Endothelial cell of umbilical vein (primary cell): Measurements from ENCODE around the gene CTNNA2. TPM values are rescaled to one million over a fixed set of nuclear protein-coding genes. Genes with fewer than 3 reads are reported as not detected.

Source experiments
- BruUV-seq: library from RNA; stranded (reverse); fragments of 400-500 nt; replicated peaks from 2 replicates; lab custom pipeline; 2021; lab: Mats Ljungman, UMichigan
- CTCF ChIA-PET: fragments of 300-600, 350-600 bp; sonication (Branson Sonifier 250); formaldehyde crosslinking; loops from one replicate; lab custom pipeline; 2021; ENCODE audit warnings: antibody characterized with exemption, inconsistent platforms; lab: Charles Lee
- POLR2A ChIA-PET: fragments of 300-600, 350-600 bp; sonication (Branson Sonifier 250); formaldehyde crosslinking; loops from one replicate; lab custom pipeline; 2021; ENCODE audit warnings: antibody characterized with exemption, inconsistent platforms; lab: Charles Lee
- DNase-seq: peaks from one replicate; pipeline ENCODE4 v3.0.0-alpha.2; 2011; ENCODE audit warnings: low read depth, low spot score
- FAIRE-seq: peaks from 2 replicates; lab custom pipeline; 2011; peaks lifted over from hg19 to GRCh38; lab: Jason Lieb, UNC
- H2AFZ ChIP-seq: 2 replicates; pipeline ENCODE4 v1.6.0; 2012; ENCODE audit warnings: low read depth, low read length, control low read depth, inconsistent platforms
- H3K27ac ChIP-seq: 2 replicates; pipeline ENCODE4 v1.5.1; 2011; ENCODE audit warnings: low read depth, mild to moderate bottlenecking, control low read depth, low read length, moderate library complexity; ENCODE audit not compliant: insufficient read depth
- H3K27me3 ChIP-seq, 2 experiments: 2 replicates each; pipeline versions ENCODE4 v1.6.0 to v1.6.1; 2011; ENCODE audit warnings: low read length in 2 of 2, mixed read lengths in 1 of 2; ENCODE audit not compliant: control insufficient read depth in 2 of 2, insufficient read depth in 2 of 2
- H3K36me3 ChIP-seq, 2 experiments: 2 replicates in 1 of 2; 3 replicates in 1 of 2; pipeline ENCODE4 v1.5.1; 2011; ENCODE audit warnings: low read length in 2 of 2, mild to moderate bottlenecking in 1 of 2, moderate library complexity in 1 of 2; ENCODE audit not compliant: control insufficient read depth in 2 of 2, insufficient read depth in 2 of 2; ENCODE audit errors: extremely low read depth in 1 of 2
- H3K4me1 ChIP-seq: 3 replicates; pipeline ENCODE4 v1.5.1; 2011; ENCODE audit warnings: mild to moderate bottlenecking, low read length; ENCODE audit not compliant: control insufficient read depth, insufficient read depth; ENCODE audit errors: extremely low read depth
- H3K4me2 ChIP-seq: 2 replicates; pipeline ENCODE4 v1.6.1; 2011; ENCODE audit warnings: low read length, control low read depth, mixed read lengths; ENCODE audit not compliant: insufficient read depth
- H3K4me3 ChIP-seq, 3 experiments: fragments of 200-600 bp in 1 of 3; sonication (generic), shearing (Covaris generic) in 1 of 3; replicated peaks in 1 of 3; 2 replicates each; pipeline ENCODE4 v1.5.1; 2011 to 2016; ENCODE audit warnings: control low read depth in 3 of 3, low read length in 3 of 3, mild to moderate bottlenecking in 2 of 3, inconsistent platforms in 1 of 3, low read depth in 1 of 3, moderate library complexity in 1 of 3; ENCODE audit not compliant: insufficient read depth in 1 of 3
- H3K79me2 ChIP-seq: 2 replicates; pipeline ENCODE4 v1.6.0; 2012; ENCODE audit warnings: low read length, inconsistent platforms; ENCODE audit not compliant: control insufficient read depth, insufficient read depth
- H3K9ac ChIP-seq: replicated peaks from 2 replicates; pipeline ENCODE3; 2011; ENCODE audit warnings: low read length, control low read depth; ENCODE audit not compliant: insufficient read depth; ENCODE audit errors: extremely low read depth
- H3K9me1 ChIP-seq: replicated peaks from 3 replicates; pipeline ENCODE4 v1.6.0; 2011; ENCODE audit warnings: mild to moderate bottlenecking, low read length; ENCODE audit not compliant: control insufficient read depth, insufficient read depth; ENCODE audit errors: extremely low read depth
- H3K9me3 ChIP-seq: replicated peaks from 2 replicates; pipeline ENCODE4 v1.5.1; 2012; ENCODE audit warnings: low read length, inconsistent platforms; ENCODE audit not compliant: control insufficient read depth, insufficient read depth
- H4K20me1 ChIP-seq: replicated peaks from 2 replicates; pipeline ENCODE3; 2011; ENCODE audit warnings: mild to moderate bottlenecking, low read length; ENCODE audit not compliant: control insufficient read depth, insufficient read depth; ENCODE audit errors: extremely low read depth
- CTCF ChIP-seq, 2 donors: IDR thresholded peaks; 1 replicate in 1 of 2; 2 replicates in 1 of 2; pipeline ENCODE4 v1.5.1; 2011; ENCODE audit warnings: low read length in 2 of 2, mild to moderate bottlenecking in 2 of 2, moderate library complexity in 2 of 2, control low read depth in 1 of 2, inconsistent platforms in 1 of 2, low read depth in 1 of 2; ENCODE audit not compliant: insufficient read depth in 1 of 2; ENCODE audit errors: extremely low read depth in 1 of 2
- EZH2 ChIP-seq: IDR thresholded peaks from 2 replicates; pipeline ENCODE4 v1.6.1; 2012; ENCODE audit warnings: borderline replicate concordance, low read depth, mild to moderate bottlenecking, moderate library complexity, low read length, inconsistent platforms; ENCODE audit not compliant: severe bottlenecking
- FOS ChIP-seq: IDR thresholded peaks from 2 replicates; pipeline ENCODE4 v1.6.1; 2011; ENCODE audit warnings: mild to moderate bottlenecking, low read length, moderate library complexity, borderline replicate concordance; ENCODE audit not compliant: insufficient read depth
- GATA2 ChIP-seq: IDR thresholded peaks from 2 replicates; pipeline ENCODE4 v1.7.0; 2011; ENCODE audit warnings: low read depth, mild to moderate bottlenecking, moderate library complexity, mixed read lengths, low read length; ENCODE audit not compliant: insufficient read length, insufficient read depth
- JUN ChIP-seq: IDR thresholded peaks from 2 replicates; pipeline ENCODE4 v1.6.1; 2011; ENCODE audit warnings: borderline replicate concordance, low read depth; ENCODE audit not compliant: insufficient read length, insufficient read depth
- MAX ChIP-seq: IDR thresholded peaks from 2 replicates; pipeline ENCODE4 v1.6.1; 2011; ENCODE audit not compliant: insufficient read depth, insufficient read length
- MYC ChIP-seq: IDR thresholded peaks from one replicate; pipeline ENCODE4 v1.6.1; 2011; ENCODE audit warnings: mild to moderate bottlenecking, low read depth, low read length
- POLR2A ChIP-seq: IDR thresholded peaks from 2 replicates; pipeline ENCODE4 v1.6.1; 2012; ENCODE audit warnings: low read depth, mild to moderate bottlenecking, control low read depth, low read length
- POLR2AphosphoS5 ChIP-seq: IDR thresholded peaks from 2 replicates; pipeline ENCODE4 v1.6.1; 2012; ENCODE audit warnings: low read depth, mild to moderate bottlenecking, control low read depth, low read length, moderate library complexity; ENCODE audit not compliant: insufficient read depth
- dilution Hi-C: fragments of 300-500 bp; cut with MboI; formaldehyde crosslinking; loops from one replicate; pipeline ENCODE4 v1.15.0; 2019; ENCODE audit warnings: low sequenced_read_pairs; ENCODE audit not compliant: extremely low pct_ligation_motif_present
- intact Hi-C: fragments of 100-400 bp; cut with micrococcal nuclease; formaldehyde crosslinking; loops from one replicate; pipeline ENCODE4 v1.10.0; 2022
- polyA plus RNA-seq, 4 experiments: library from polyadenylated mRNA; depleted of rRNA in 3 of 4; stranded (reverse) in 3 of 4; unstranded in 1 of 4; fragments of >200 nt; gene quantifications; 2 replicates each; pipeline versions ENCODE4 v1.2.1 to v1.2.3, GENCODE V29; 2011 to 2012; ENCODE audit warnings: missing spikeins in 1 of 4
- total RNA-seq: library from RNA; stranded (reverse); gene quantifications from 2 replicates; pipeline ENCODE4 v1.2.3, GENCODE V29; 2021

Gene CTNNA2
- total and polyA plus RNA-seq, 2 donors (not counting 3 experiments of a cell fraction or from before 2014, with no cell fraction given) = not detected

- Histone ChIP-seq H2AFZ (no peak overlapping the region), H3K9ac (no peak overlapping the region), H3K27me3 (no peaks in the 10 kb centered on the region), H3K36me3 (no peaks in the 10 kb centered on the region), H3K9me1 (no peaks in the 10 kb centered on the region), H3K9me3 (peaks cover 5% of the 10 kb centered on the region), H4K20me1 (no peaks in the 10 kb centered on the region), H3K4me3 (no peak overlapping the region), H3K4me2 (no peak overlapping the region), H3K27ac (no peak overlapping the region), H3K79me2 (no peaks in the 10 kb centered on the region), H3K4me1 (no peaks in the 10 kb centered on the region)
- TF ChIP-seq POLR2AphosphoS5 = no peak
- TF ChIP-seq POLR2A = no peak
- no peak for TF ChIP-seq MAX
- TF ChIP-seq CTCF (IDR thresholded peaks at IDR 0.05; ENCODE audit: extremely low read depth in 1 of 2, insufficient read depth in 1 of 2, low read depth in 1 of 2, low read length in 2 of 2) = no peak
- no peak for TF ChIP-seq FOS
- TF ChIP-seq JUN = no peak
- TF ChIP-seq GATA2 = no peak
- no peak for TF ChIP-seq EZH2
- no peak for TF ChIP-seq MYC
- no TSS peak for BruUV-seq
- intact Hi-C loops (no loop called here), dilution Hi-C loops (no loop called here)
- DNase-seq (no peak), FAIRE-seq (no peak)
- CTCF ChIA-PET = no interaction called here
- POLR2A ChIA-PET = no interaction called here
Observed at GRCh38 chr2:80012061-80012460, 499.2 kb downstream of the CTNNA2 start.
